RWPE1 (cell line): ENCODE data around the gene VPS37B.

ENCODE experiments used
- CTCF ChIA-PET: fragments of 350-600 bp; sonication (Branson Sonifier 250); formaldehyde crosslinking; extraction: SDS; loops from one replicate; lab custom pipeline; 2021; lab: Yijun Ruan, JAX
- POLR2A ChIA-PET: fragments of 400-600 bp; formaldehyde crosslinking; extraction: SDS; loops from one replicate; lab custom pipeline; 2020; ENCODE audit warnings: antibody characterized with exemption; ENCODE audit not compliant: low non-redundant PET; lab: Yijun Ruan, JAX
- DNase-seq: peaks from one replicate; pipeline ENCODE4 v3.0.0; 2012; ENCODE audit warnings: low spot score
- H3K27ac ChIP-seq: fragments of 450-650 bp; 2 replicates; pipeline ENCODE4 v1.5.1; 2017
- TF ChIP-seq, protein P1 (sequence below): fragments of 450-650 bp; conservative IDR thresholded peaks from 2 replicates; pipeline ENCODE4 v1.5.1; 2017; ENCODE audit warnings: low read depth, mild to moderate bottlenecking

The VPS37B gene

GRCh38 chr12:122850695-122851350 is 45.1 kb downstream of the VPS37B start:
- CTCF ChIA-PET: interaction anchor here (0.6 to 1.6 kb wide), 2 partner anchors 11 to 40 kb away, joined by 3 to 4 read pairs; no protein-coding TSS in a partner anchor
- POLR2A ChIA-PET: no interaction called here
- TF ChIP-seq, protein P1, sequence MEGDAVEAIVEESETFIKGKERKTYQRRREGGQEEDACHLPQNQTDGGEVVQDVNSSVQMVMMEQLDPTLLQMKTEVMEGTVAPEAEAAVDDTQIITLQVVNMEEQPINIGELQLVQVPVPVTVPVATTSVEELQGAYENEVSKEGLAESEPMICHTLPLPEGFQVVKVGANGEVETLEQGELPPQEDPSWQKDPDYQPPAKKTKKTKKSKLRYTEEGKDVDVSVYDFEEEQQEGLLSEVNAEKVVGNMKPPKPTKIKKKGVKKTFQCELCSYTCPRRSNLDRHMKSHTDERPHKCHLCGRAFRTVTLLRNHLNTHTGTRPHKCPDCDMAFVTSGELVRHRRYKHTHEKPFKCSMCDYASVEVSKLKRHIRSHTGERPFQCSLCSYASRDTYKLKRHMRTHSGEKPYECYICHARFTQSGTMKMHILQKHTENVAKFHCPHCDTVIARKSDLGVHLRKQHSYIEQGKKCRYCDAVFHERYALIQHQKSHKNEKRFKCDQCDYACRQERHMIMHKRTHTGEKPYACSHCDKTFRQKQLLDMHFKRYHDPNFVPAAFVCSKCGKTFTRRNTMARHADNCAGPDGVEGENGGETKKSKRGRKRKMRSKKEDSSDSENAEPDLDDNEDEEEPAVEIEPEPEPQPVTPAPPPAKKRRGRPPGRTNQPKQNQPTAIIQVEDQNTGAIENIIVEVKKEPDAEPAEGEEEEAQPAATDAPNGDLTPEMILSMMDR: no peak
- H3K27ac ChIP-seq: peak overlapping the region; percentile 92
- DNase-seq: no peak

DNA sequence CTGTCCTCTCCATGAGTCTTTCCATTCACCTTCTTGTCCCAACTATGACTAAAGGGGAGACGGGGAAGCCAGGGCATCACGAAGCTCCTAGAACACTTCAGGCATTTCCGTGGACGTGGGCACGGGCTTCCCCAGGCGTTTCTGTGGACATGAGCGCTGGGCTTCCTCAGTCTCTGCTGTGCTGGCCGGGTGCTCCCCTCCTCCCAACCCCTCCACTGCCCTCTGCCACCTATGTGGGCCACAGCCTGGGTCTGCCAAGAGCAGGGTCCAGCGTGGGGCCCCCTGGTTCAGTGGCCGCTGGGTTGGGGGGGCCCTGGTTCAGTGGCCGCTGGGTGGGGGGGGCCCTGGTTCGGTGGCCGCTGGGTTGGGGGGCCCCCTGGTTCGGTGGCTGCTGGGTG is 45.9 kb downstream of the VPS37B start:
- ChIA-PET CTCF (no interaction called here), POLR2A (no interaction called here)
- no peak for DNase-seq
- TF ChIP-seq, protein P1: no peak
- peak overlapping the region; percentile 89 for H3K27ac ChIP-seq

GRCh38 chr12:122849352-122850047 is 46.4 kb downstream of the VPS37B start:
- TF ChIP-seq, protein P1: no peak
- CTCF ChIA-PET: no interaction called here
- DNase-seq: no peak
- POLR2A ChIA-PET: interaction anchor here (0.6 kb wide), 1 partner anchor 13 kb away, joined by 3 read pairs; no protein-coding TSS in a partner anchor
- H3K27ac ChIP-seq: peak overlapping the region; percentile 89

GRCh38 chr12:122848471-122849351 is 47.2 kb downstream of the VPS37B start:
- TF ChIP-seq, protein P1: no peak
- POLR2A ChIA-PET: interaction anchor here (0.6 kb wide), 1 partner anchor 13 kb away, joined by 3 read pairs; no protein-coding TSS in a partner anchor
- DNase-seq: no peak
- CTCF ChIA-PET: no interaction called here
- H3K27ac ChIP-seq: peak overlapping the region; percentile 89

DNA sequence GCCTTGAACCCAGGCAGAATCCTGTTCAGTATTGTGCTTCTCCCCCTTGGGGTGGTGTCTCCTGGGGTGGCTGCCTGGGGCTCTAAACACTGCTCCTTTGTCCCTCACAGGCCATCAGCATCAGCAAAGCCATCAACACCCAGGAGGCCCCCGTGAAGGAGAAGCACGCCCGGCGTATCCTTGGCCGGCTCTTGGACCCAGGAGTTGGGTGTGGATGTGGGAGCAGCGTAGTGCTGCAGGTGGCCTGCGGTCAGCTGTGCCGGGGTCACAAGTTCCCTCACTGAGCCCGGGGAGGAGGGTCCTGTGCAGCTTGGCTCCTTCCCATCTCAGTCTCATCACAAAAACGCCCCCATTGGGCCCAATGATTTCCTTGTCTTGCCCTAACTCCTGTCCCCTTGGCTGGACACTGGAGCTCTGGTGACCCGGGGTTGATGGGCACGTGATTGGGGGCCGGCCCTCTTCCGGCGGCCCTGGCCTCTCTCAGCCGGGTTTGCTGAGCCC is 48.0 kb downstream of the VPS37B start:
- CTCF ChIA-PET: interaction anchor here (0.6 to 0.7 kb wide), 2 partner anchors 27 to 294 kb away, joined by 3 to 8 read pairs; no protein-coding TSS in a partner anchor
- no peak for DNase-seq
- peak overlapping the region; percentile 89 for H3K27ac ChIP-seq
- TF ChIP-seq, protein P1: no peak
- POLR2A ChIA-PET: no interaction called here

DNA sequence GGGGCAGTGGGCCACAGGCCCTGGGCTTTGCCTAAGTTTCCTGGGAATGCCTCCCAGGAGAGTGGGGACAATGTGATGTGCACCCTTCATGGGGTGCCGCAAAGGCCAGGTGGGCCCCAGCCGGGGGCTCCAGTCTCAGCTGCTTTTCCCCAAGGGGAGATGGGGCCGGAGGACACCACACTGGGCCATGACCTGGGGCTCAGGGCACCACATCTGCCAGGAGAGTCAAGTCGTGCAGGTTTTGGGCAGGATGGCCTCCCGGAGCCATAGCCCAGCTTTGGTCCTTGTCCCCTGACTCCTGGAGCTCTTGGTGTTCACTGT is 48.4 kb downstream of the VPS37B start:
- H3K27ac ChIP-seq: peak overlapping the region; percentile 89
- ChIA-PET CTCF (interaction anchor here (0.6 to 0.7 kb wide), 2 partner anchors 27 to 295 kb away, joined by 3 to 8 read pairs; no protein-coding TSS in a partner anchor), POLR2A (no interaction called here)
- TF ChIP-seq, protein P1: no peak
- no peak for DNase-seq
